ENCODE measurements around the gene ZMYND8. TPM values are rescaled to one million over a fixed set of nuclear protein-coding genes. Genes with fewer than 3 reads are reported as not detected.

ZMYND8 gene
- total RNA-seq, 1 donor = 20.3 TPM

DNA sequence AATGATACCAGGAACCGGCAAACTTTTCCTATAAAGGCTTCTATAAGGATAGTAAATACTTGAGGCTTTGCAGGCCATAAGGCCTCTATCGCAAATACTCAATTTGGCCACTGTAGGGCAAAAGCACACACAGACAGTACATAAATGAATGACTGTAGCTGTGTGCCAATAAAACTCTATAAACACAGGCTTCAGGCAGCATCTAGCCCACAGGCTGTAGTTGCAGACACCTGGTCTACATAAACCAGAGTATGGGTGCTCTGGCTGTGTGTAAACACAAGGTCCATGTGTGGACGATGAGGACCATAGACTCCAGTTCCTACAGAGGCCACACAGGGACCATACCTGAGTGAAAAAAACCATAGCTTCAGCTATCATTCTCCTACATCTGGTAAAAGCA lies 52.2 kb downstream of the ZMYND8 start:
- TF ChIP-seq CTCF (IDR thresholded peaks at IDR 0.05; ENCODE audit: insufficient read depth, low read depth, low read length) = peak; percentile 23
- H3K4me3 ChIP-seq (ENCODE audit: low read depth, low read length) = no peak overlapping the region
- DNase-seq (ENCODE audit: low read depth) = peak; percentile 93

DNA sequence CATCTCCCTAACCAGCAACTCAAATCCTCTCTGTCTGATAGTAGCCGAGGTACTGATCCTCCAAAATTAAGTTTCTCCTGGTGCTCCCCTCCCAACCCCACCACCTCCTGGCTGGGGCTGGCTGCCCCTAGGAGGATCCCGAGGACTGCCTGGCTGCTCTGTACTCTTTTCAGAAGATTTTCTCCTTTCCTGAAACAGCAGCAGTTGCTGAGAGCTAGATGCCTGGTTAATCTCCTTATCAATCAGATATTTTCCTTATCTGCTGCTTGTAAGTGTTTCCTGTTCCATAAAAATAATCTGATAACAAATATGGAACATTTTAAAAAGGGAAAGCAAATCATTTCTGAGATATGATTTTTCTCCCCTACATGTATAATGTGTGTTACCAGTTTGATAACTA lies 52.8 kb downstream of the ZMYND8 start:
- H3K4me3 ChIP-seq (ENCODE audit: low read depth, low read length) = no peak overlapping the region
- peak; percentile 50 for DNase-seq (ENCODE audit: low read depth)
- TF ChIP-seq CTCF (IDR thresholded peaks at IDR 0.05; ENCODE audit: insufficient read depth, low read depth, low read length) = peak; percentile 7

DNA sequence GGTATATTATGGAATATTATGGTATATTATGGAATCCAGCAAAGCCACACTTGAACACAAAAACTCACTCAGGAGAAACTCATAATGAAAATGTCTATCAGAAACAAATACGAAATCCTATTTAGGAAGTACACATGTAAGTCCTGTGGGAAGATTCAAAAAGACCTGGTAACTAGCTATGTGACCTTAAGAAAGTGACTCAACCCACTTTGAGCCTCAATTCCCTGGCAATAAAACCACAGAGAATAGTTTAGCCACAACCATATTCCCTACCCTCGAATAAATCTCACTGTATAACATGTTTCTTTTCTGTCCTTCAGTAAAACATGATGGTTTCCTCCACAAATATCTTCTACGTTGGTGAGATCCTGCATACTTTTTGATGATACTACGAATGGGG lies 56.4 kb downstream of the ZMYND8 start:
- DNase-seq (ENCODE audit: low read depth) = peak; percentile 41
- no peak overlapping the region for H3K4me3 ChIP-seq (ENCODE audit: low read depth, low read length)
- TF ChIP-seq CTCF (IDR thresholded peaks at IDR 0.05; ENCODE audit: insufficient read depth, low read depth, low read length) = no peak

DNA sequence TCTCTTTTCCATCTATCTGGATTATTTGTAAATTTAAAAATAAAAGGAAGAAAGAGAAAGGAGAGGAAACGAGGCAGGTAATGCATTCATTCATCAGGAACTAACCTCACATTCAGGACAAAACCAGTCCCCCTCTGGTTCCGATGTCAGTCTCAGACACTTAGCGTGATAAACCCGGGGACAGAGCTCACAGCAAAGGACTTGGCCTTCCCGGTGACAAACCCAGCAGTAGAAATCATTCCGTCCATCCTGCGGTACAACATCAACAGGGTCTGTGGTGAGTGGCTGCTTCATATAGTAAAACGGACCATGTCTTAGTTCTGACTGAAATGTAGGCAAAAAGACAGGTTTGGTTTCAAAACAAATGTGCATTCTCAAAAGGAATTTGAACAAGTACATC lies 57.9 kb downstream of the ZMYND8 start:
- no peak overlapping the region for H3K4me3 ChIP-seq (ENCODE audit: low read depth, low read length)
- no peak for TF ChIP-seq CTCF (IDR thresholded peaks at IDR 0.05; ENCODE audit: insufficient read depth, low read depth, low read length)
- no peak for DNase-seq (ENCODE audit: low read depth)

- TF ChIP-seq CTCF (IDR thresholded peaks at IDR 0.05; ENCODE audit: insufficient read depth, low read depth, low read length) = no peak
- no peak overlapping the region for H3K4me3 ChIP-seq (ENCODE audit: low read depth, low read length)
- DNase-seq (ENCODE audit: low read depth) = no peak
These were observed 58.8 kb downstream of the ZMYND8 start for GRCh38 chr20:47297746-47298145.

- no peak overlapping the region for H3K4me3 ChIP-seq (ENCODE audit: low read depth, low read length)
- DNase-seq (ENCODE audit: low read depth) = peak; percentile 25
- TF ChIP-seq CTCF (IDR thresholded peaks at IDR 0.05; ENCODE audit: insufficient read depth, low read depth, low read length) = peak; percentile 19
These were observed 59.5 kb downstream of the ZMYND8 start for GRCh38 chr20:47296950-47297349.

- DNase-seq (ENCODE audit: low read depth) = no peak
- H3K4me3 ChIP-seq (ENCODE audit: low read depth, low read length) = no peak overlapping the region
- TF ChIP-seq CTCF (IDR thresholded peaks at IDR 0.05; ENCODE audit: insufficient read depth, low read depth, low read length) = no peak
These were observed 60.5 kb downstream of the ZMYND8 start for GRCh38 chr20:47295921-47296426.

Measured in fibroblast of villous mesenchyme (primary cell).